ENCODE results near the gene LMNA.

LMNA gene

GRCh38 chr1:156163712-156164111, 49.2 kb downstream of the LMNA start:
- POLR2A ChIA-PET (ENCODE audit: low non-redundant PET) = no interaction called here
- DNase-seq (ENCODE audit: low spot score) = no peak
- CTCF ChIA-PET = interaction anchor here (0.6 to 1.2 kb wide), 3 partner anchors 14 to 68 kb away, joined by 3 to 4 read pairs (median 3); no protein-coding TSS in a partner anchor
- TF ChIP-seq CTCF (conservative IDR thresholded peaks at IDR 0.05; ENCODE audit: low read depth) = no peak
- no peak overlapping the region for H3K27ac ChIP-seq

GRCh38 chr1:156164125-156164831, 49.8 kb downstream of the LMNA start:
- no peak for DNase-seq (ENCODE audit: low spot score)
- H3K27ac ChIP-seq = no peak overlapping the region
- POLR2A ChIA-PET (ENCODE audit: low non-redundant PET) = interaction anchor here (0.7 kb wide), 1 partner anchor 230 kb away, joined by 8 read pairs; no protein-coding TSS in a partner anchor
- CTCF ChIA-PET = interaction anchor here (0.6 to 1.2 kb wide), 3 partner anchors 15 to 68 kb away, joined by 3 to 4 read pairs (median 3); no protein-coding TSS in a partner anchor
- no peak for TF ChIP-seq CTCF (conservative IDR thresholded peaks at IDR 0.05; ENCODE audit: low read depth)

- POLR2A ChIA-PET (ENCODE audit: low non-redundant PET) = interaction anchor here (0.7 kb wide), 1 partner anchor 230 kb away, joined by 8 read pairs; no protein-coding TSS in a partner anchor
- no peak for TF ChIP-seq CTCF (conservative IDR thresholded peaks at IDR 0.05; ENCODE audit: low read depth)
- no peak for DNase-seq (ENCODE audit: low spot score)
- no peak overlapping the region for H3K27ac ChIP-seq
- CTCF ChIA-PET = no interaction called here
Measured at GRCh38 chr1:156165083-156165482, 50.6 kb downstream of the LMNA start.

GRCh38 chr1:156167536-156167935, 53.0 kb downstream of the LMNA start:
- no peak for TF ChIP-seq CTCF (conservative IDR thresholded peaks at IDR 0.05; ENCODE audit: low read depth)
- H3K27ac ChIP-seq = no peak overlapping the region
- POLR2A ChIA-PET (ENCODE audit: low non-redundant PET) = no interaction called here
- CTCF ChIA-PET = interaction anchor here (0.6 to 0.7 kb wide), 2 partner anchors 12 to 323 kb away, joined by 3 to 6 read pairs; no protein-coding TSS in a partner anchor
- DNase-seq (ENCODE audit: low spot score) = no peak

- CTCF ChIA-PET = interaction anchor here (0.6 kb wide), 1 partner anchor 51 kb away, joined by 3 read pairs; no protein-coding TSS in a partner anchor
- POLR2A ChIA-PET (ENCODE audit: low non-redundant PET) = no interaction called here
- TF ChIP-seq CTCF (conservative IDR thresholded peaks at IDR 0.05; ENCODE audit: low read depth) = no peak
- H3K27ac ChIP-seq = no peak overlapping the region
- DNase-seq (ENCODE audit: low spot score) = no peak
Measured at GRCh38 chr1:156172696-156173470, 58.4 kb downstream of the LMNA start.

- CTCF ChIA-PET = no interaction called here
- POLR2A ChIA-PET (ENCODE audit: low non-redundant PET) = no interaction called here
- no peak for TF ChIP-seq CTCF (conservative IDR thresholded peaks at IDR 0.05; ENCODE audit: low read depth)
- H3K27ac ChIP-seq = no peak overlapping the region
- DNase-seq (ENCODE audit: low spot score) = no peak
Measured at GRCh38 chr1:156176610-156177210, 62.2 kb downstream of the LMNA start.

Data from RWPE1 (cell line).